ENCODE measurements around the gene CLDN1. TPM values are rescaled to one million over a fixed set of nuclear protein-coding genes. Genes with fewer than 3 reads are reported as not detected.
A peak's percentile ranks its signal among the peaks of the same experiment; 100 is the strongest.

Gene CLDN1
- total and polyA plus RNA-seq, 2 of the 4 experiments (the other 2 are of a cell fraction): 4.7 to 7.3 TPM

DNA sequence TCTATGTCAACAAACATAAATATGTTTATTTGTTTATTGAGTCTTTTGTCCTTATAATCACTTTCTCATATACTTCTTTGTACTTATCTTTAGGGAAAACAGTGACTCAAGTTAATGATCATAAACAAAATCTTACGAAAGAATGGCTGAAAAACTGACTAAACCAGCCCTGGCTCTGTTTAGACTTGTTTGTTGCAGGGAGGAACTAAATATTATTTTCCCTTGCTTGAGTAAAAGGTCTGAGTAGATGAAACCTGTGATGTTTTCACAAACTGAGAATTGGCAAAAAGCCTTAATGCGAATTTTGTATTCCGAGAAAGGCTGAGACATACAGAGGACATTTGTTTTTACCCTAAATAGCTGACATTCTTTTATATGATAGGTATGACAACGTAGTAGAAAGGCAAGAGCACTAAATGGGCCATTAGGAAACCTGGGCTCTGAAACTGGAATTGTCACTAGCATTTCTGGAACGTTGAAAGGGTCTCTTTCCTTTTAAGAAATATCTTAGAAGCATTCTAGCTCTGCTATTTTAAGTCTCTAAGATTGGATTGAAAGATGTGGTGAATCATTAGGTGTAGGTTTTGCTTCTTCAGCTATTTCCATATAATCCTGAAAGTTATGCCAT lies 47.5 kb upstream of the CLDN1 start:
- Histone ChIP-seq H3K4me1 (ENCODE audit: control insufficient read depth, insufficient read depth, low read length) (peaks cover 2% of the 10 kb centered on the region; the same call in 1 of the 2 replicates), H3K4me2 (ENCODE audit: low read depth, low read length) (no peak overlapping the region), H3K9me3 (ENCODE audit: control insufficient read depth, insufficient read depth, low read length) (no peaks in the 10 kb centered on the region), H4K20me1 (ENCODE audit: insufficient read depth, low read length) (no peaks in the 10 kb centered on the region), H3K56ac (ENCODE audit: extremely low read depth, insufficient read depth, low read length) (no peak overlapping the region), H3K18ac (ENCODE audit: low read depth, low read length) (0 out of 2 replicates have a peak overlapping the region, but pooled peaks have one; percentile 44), H3K79me1 (ENCODE audit: low read depth in 1 of 2, low read length in 2 of 2) (no peaks in the 10 kb centered on the region), H3K9ac (ENCODE audit: low read depth, low read length) (no peak overlapping the region), H2AK9ac (replicated peaks; ENCODE audit: low read depth, low read length, poor library complexity) (no peak overlapping the region), H2BK15ac (ENCODE audit: low read depth, low read length) (no peak overlapping the region), H4K5ac (ENCODE audit: low read depth, low read length) (no peak overlapping the region), H2AK5ac (ENCODE audit: low read depth, low read length) (no peak overlapping the region), H3K4ac (ENCODE audit: low read depth, low read length) (peak overlapping the region; percentile 16; the same call in 1 of the 2 replicates), H2AFZ (replicated peaks; ENCODE audit: low read length, poor library complexity) (no peak overlapping the region), H3K23ac (ENCODE audit: low read depth, low read length) (no peak overlapping the region), H2BK20ac (ENCODE audit: low read depth, low read length) (no peak overlapping the region), H3K14ac (replicated peaks; ENCODE audit: low read depth, low read length) (no peak overlapping the region; the same call in 1 of the 2 replicates), H3K27ac (ENCODE audit: insufficient read depth, low read length) (no peak overlapping the region), H4K91ac (ENCODE audit: insufficient read depth, low read depth, low read length) (no peak overlapping the region), H2BK120ac (ENCODE audit: low read depth, low read length) (no peak overlapping the region), H3K9me1 (ENCODE audit: insufficient read depth, low read length) (no peaks in the 10 kb centered on the region), H3K4me3 (ENCODE audit: insufficient read depth, low read depth, low read length) (no peak overlapping the region), H3K27me3 (ENCODE audit: control insufficient read depth, insufficient read depth, low read length) (no peaks in the 10 kb centered on the region), H4K8ac (ENCODE audit: low read depth in 2 of 2, low read length in 2 of 2) (no peak overlapping the region; a peak in 1 of 4 replicates), H2BK5ac (ENCODE audit: low read depth, low read length, poor library complexity, severe bottlenecking) (peak overlapping the region; percentile 46), H3K36me3 (ENCODE audit: control insufficient read depth, insufficient read depth, low read length) (no peaks in the 10 kb centered on the region)
- ChIA-PET POLR2A (ENCODE audit: unreplicated experiment) (no interaction called here), CTCF (interaction anchor here (0.7 to 1.6 kb wide), 4 partner anchors 9 to 47 kb away, joined by 3 to 4 read pairs (median 4); no protein-coding TSS in a partner anchor)
- DNase-seq (peak; percentile 39), ATAC-seq (ENCODE audit: low read depth) (no peak; the same call in 1 of the 2 replicates)
- intact Hi-C loops (cut with micrococcal nuclease): no loop called here
- no TSS peak for BruUV-seq (replicated peaks)
- TF ChIP-seq, protein P1, sequence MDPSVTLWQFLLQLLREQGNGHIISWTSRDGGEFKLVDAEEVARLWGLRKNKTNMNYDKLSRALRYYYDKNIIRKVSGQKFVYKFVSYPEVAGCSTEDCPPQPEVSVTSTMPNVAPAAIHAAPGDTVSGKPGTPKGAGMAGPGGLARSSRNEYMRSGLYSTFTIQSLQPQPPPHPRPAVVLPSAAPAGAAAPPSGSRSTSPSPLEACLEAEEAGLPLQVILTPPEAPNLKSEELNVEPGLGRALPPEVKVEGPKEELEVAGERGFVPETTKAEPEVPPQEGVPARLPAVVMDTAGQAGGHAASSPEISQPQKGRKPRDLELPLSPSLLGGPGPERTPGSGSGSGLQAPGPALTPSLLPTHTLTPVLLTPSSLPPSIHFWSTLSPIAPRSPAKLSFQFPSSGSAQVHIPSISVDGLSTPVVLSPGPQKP (IDR thresholded peaks at IDR 0.05; ENCODE audit: borderline replicate concordance, low read depth, low read length): no peak
- TF ChIP-seq MAFK (IDR thresholded peaks at IDR 0.05; ENCODE audit: low read depth, low read length) (0 out of 2 replicates have a peak, but pooled peaks have one; percentile 3), CHD1 (IDR thresholded peaks at IDR 0.05; ENCODE audit: low read depth, low read length) (no peak), NFE2L2 (IDR thresholded peaks at IDR 0.05; ENCODE audit: low read depth, low read length) (no peak), POLR2A (IDR thresholded peaks at IDR 0.05; ENCODE audit: low read depth, low read length) (no peak)
- dilution Hi-C loops (cut with HindIII; ENCODE audit: low sequenced_read_pairs, unreplicated experiment): no loop called here
- WGBS, 2 experiments (ENCODE audit: extremely low coverage in 2 of 2, insufficient read length in 1 of 2): no CpG with 5 or more reads among the region's 5 CpGs
- in situ Hi-C loops (cut with MboI; ENCODE audit: low sequenced_read_pairs): no loop called here

Measured in IMR-90 (cell line).